HG02970 (cell line): Measurements from ENCODE around the gene BUD23.
"Not testable (repeated sequence)": the region's sequence is repeated elsewhere in the genome, so short reads cannot be mapped to it uniquely, and the experiment has no call there.

Source experiments
- ATAC-seq: cut with Tn5 transposase; IDR thresholded peaks from one replicate; pipeline ENCODE4 v1.9.1; 2021; ENCODE audit warnings: mild to moderate bottlenecking, moderate library complexity, moderate number of reproducible peaks; ENCODE audit not compliant: unreplicated experiment, low FRiP score

BUD23 gene

DNA sequence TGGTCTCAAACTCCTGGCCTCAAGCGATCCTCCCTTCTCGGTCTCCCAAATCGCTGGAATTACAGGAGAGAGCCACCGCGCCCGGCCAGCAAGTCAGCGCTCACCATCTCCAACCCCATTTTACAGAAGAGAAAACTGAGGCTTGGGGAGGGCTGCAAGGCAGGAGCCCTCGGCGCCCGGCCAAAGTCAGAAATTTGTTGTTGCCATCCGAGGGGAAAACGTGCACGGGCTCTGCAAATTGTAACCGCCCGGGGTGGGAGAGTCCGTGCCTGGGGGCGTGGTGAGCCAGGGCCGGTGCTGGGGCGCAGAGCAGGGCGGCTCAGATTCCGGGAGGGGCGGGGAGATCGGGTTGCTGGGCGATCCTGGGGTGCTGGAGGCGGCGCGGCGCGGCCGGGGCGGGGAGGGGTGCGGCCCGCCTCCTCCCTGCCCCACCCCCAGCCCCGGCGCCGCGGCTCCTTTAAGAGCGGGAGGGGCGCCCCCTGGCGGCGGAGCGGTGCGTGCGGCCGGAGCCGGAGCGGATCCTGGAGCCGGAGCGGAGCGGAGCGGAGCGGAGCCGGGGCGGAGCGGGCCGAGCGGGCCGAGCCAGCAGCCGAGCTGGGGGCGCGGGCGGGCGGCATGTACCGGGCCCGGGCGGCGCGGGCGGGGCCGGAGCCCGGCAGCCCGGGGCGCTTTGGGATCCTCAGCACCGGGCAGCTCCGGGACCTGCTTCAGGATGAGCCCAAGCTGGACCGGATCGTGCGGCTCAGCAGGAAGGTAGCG, 15.9 kb upstream of the BUD23 start, which contains the start of gene VPS37D:
Gene VPS37D, plus strand, starts transcription at position 488 of the 759 bp plus-strand sequence. Its CDS starts 128 bp downstream, at position 616.
- ATAC-seq: peak; percentile 80

DNA sequence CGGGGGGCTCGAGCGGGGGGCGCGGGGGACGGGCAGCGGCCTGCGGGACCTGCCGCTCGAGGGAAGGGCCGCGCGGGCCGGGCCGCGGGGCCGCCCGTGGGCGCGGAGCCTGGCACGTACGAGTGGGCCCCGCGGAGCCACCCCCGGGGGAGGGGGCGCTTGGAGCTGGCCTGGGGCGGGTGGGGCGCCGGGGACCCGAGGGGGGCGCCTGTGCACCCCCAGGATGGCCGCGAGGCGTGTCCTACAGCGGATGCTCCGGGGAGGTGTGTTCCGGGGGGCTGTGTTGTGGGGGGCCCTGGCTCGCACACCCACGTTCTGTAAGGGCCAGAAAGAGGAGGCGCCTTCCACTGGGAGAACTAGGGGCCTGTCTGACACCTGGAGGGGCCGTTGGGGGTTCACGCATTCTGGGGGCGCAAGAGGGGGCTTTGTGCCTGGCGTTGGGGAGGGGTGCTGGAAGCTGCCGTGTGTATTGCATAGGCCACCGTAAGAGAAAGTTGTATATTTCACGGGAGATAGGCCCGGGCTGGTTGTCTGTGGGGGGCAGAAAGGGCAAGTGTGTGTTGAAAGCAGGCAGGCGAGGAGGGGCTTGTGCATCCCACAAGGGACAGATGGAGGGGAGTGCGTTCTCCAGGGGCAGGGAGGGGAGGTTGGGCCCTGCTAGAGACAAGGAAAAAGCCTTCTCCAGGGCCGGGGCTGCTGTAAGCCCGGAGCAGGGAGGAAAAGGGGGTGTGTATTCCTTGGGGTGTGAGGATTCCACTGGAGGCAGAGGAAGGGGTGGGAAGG, 15.1 kb upstream of the BUD23 start:
- no peak for ATAC-seq

DNA sequence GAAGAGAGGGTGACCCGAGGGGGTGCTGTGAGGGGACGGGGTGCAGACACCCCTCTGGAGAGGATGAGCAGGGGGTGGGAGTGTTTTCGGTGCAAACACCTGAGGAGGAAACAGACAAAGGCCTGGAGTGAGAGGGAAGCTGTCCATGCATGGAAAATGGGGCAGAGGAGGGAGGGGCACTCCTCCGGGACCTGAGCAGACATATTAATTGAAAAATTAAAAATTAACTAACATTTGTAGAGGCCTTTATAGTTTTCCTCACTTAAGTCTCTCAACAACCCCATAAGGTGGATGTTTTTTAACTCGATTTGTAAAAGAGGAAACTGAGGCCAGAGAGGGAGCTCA, 14.5 kb upstream of the BUD23 start:
- ATAC-seq: no peak

DNA sequence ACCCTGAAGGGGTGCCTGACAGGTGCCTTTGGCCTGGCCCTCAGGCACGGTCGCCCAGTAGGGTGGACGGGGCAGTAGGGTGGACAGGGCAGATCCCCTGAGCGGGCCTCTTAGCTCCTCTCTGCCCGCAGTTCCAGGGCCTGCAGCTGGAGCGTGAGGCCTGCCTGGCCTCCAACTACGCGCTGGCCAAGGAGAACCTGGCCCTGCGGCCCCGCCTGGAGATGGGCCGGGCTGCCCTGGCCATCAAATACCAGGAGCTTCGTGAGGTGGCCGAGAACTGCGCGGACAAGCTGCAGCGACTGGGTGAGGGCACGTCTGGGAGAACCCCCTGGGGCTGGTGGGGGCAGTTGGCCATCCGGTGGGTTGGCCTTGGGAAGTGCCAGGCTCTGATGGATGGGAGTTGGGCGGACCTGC, 14.1 kb upstream of the BUD23 start:
- no peak for ATAC-seq

DNA sequence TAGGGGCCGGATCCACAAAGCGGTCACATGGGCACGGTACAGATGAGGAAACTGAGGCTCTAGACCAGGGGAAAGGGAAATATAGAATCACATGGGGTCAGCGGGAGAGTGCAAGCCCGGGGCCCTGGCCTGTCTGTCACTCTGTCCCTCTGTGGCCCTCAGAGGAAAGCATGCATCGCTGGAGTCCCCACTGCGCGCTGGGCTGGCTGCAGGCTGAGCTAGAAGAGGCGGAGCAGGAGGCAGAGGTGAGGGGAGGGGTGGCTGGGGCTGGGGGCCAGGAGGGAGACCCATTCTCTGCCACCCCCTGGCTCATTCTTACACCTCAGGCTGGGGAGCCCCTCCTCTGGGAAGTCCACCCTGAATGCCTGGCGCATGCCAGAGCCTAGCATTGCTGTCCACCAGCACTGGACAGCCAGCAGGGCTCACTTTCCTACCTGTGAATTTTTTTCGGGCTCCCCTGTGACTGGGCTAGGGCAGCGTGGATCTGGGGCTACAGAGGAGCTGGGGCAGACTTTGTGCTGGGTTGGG, 13.5 kb upstream of the BUD23 start:
- no peak for ATAC-seq

DNA sequence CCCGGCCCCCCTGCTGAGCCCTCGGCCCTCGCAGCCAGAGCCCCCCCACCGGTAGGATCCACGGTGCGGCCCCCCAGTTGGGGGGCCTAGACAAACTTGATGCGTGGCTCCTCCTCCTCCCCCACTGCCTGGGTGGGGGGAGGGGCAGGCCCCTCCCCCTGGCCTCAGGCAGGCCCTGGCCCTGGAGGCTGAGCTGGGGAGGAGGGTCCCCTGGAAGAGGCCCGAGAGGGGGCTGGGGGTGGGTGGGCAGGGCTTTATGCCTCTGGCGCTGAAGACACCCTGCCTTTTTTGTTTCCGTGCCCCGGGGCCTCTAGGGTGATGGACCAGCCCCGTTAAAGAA, 12.1 kb upstream of the BUD23 start:
- no peak for ATAC-seq

DNA sequence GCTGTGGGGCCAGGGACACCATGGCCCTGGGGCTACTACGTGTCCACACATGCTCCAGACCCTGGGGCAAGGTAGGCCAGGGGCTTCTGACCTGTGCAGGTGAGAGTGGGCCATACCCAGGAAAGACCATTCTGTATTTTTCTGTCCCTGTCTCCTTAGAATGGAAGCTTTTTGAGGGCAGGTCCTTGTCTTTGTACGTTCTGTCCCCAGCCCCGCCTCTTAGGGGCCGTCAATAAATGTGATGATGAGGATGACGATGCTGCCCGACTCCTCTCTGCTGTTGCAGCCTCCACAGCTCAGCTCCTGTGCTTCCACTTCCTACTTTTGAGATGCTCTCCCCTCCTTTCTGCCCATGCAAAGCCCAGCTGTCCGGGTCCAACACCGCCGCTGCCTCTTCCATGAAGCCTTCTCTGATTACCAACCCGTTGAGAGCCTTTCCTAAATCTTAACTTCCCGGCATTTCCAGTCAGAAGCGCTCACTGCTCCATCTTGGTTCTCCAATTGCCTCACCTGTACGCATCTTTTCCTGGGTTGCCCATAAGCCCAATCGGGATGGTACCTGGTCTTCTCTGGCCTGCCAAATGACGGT, 11.4 kb upstream of the BUD23 start:
- no peak for ATAC-seq

DNA sequence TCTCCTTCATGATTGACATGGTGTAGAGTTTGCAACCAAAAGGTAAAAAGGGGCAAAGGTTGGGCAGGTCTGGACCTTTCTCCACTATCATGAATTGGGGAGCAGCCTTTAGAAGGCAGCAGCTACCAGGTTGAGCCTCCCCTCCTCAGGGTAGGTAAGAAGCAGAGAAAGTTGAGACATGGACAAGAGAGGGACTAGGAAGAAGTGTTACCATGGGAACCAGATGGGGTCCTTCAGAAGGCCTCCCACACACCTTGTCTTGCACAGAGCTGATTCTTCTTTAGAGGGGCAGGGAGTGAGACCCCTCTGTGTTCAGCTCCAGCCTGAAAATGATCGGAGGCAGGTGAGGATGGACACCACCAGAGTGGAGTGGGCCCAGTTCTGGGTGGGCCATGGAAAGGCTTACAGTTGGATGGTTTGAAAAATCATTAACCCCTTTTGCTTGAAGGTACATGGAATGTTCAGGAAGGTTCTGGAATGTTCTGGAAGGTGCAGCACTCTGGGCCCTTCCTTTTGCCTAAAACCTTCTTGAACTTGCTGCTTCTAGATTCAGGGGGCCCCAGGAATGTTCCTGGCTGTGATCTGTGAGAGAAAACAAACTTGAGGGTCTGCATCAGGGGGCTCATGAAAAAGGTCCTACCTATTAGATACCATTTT, 8.8 kb upstream of the BUD23 start:
- ATAC-seq: no peak

DNA sequence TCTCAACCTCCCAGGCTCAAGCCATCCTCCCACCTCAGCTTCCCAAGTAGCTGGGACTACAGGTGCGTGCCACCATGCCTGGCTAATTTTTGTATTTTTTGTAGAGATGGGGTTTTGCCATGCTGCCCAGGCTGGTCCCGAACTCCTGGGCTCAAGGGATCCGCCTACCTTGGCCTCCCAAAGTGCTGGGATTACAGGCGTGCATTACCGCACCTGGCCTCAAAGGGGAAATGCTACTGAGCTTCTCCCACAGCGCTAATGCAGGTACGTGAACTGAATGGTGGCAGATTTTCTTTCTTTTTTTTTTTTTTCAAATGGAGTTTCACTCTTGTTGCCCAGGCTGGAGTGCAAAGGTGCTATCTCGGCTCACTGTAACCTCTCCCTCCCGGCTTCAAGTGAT, 7.3 kb upstream of the BUD23 start:
- not testable (repeated sequence) for ATAC-seq

DNA sequence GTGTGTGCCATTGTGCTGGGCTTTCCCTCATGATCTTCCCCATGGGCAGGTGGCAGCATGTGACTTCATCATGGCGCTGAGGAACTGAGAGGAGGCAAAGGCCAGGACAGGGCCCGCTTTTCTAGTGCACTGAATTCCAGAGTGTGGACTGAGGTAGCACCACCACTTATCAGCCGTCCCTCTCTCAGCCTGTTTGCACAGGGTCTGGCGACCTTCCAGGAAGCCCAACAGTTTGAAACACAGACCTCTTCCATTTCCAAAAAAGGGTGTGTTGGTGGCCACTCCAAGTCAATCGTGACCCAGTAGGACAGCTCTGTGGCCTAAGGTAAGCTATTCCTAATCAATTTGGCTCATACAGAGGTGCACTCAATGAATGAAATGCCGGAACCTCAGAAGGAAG, 4.5 kb upstream of the BUD23 start:
- ATAC-seq: no peak

DNA sequence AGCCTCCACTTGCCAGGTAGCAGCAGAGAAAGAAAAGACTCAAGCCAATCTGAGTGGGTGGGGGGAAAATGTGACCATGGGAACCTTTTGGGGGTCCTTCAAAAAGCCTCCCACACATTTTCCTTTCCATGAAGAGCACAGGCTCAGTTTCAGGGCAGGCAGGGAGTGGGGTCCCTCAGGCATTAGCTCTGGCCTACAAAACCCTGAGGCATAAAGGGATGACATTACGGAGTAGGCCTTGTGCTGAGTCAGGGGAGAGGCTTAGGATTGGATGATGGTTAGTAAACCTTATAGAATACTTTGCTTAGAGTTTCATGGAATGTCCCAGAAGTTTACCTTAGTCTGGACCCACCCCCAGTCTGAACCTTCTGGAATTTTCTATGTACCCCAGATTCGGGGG, 3.7 kb upstream of the BUD23 start:
- no peak for ATAC-seq

DNA sequence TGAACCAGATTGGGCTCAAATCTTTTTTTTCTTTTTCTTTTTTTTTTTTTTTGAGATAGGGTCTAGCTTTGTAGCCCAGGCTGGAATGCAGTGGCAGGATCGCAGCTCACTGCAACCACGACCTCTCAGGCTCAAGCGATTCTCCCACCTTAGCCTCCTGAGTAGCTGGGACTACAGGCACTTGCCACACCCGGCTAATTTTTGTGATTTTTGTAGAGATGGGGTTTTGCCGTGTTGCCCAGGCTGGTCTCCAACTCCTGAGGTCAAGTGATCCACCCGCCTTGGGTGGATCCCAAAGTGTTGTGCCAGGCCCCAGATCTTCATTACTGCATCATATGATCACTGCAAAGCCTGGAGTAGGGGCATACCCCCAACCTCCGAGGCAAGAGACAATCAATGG, 2.9 kb upstream of the BUD23 start:
- no peak for ATAC-seq

DNA sequence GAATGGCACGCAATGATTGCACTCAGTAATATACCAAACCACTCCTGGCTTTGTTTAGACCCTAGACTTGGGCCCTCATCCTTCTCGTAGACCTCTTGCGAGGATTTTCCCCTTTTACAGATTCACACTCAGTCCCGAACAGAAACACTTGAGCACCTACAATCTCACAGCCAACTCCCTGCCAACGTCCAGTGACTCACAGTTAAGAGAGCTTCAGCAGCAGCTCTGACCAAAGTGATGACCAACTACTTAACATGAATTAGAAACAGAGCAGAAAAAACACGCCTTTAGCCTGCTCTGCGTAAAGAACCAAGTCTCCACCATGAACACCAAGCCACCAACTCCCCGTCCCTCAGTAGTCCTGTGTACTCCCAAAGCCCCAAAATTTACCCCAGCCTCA, 2.4 kb upstream of the BUD23 start:
- ATAC-seq: no peak

DNA sequence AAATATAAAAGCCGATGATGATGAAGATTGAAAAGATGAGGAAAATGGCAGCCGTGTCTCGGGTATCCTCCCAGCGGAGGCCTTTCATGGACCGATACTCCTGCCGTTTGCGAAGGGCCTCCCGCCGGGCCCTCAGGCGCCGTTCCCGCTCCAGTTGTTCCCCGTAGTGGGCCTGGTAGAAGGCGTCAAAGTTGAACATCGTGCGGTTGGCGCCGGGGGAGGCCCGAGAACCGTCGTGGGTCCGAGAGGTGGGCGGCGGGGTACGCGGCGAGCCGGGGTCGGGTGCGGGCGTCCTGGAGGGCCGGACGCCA, 697 bp upstream of the BUD23 start:
- ATAC-seq: no peak

DNA sequence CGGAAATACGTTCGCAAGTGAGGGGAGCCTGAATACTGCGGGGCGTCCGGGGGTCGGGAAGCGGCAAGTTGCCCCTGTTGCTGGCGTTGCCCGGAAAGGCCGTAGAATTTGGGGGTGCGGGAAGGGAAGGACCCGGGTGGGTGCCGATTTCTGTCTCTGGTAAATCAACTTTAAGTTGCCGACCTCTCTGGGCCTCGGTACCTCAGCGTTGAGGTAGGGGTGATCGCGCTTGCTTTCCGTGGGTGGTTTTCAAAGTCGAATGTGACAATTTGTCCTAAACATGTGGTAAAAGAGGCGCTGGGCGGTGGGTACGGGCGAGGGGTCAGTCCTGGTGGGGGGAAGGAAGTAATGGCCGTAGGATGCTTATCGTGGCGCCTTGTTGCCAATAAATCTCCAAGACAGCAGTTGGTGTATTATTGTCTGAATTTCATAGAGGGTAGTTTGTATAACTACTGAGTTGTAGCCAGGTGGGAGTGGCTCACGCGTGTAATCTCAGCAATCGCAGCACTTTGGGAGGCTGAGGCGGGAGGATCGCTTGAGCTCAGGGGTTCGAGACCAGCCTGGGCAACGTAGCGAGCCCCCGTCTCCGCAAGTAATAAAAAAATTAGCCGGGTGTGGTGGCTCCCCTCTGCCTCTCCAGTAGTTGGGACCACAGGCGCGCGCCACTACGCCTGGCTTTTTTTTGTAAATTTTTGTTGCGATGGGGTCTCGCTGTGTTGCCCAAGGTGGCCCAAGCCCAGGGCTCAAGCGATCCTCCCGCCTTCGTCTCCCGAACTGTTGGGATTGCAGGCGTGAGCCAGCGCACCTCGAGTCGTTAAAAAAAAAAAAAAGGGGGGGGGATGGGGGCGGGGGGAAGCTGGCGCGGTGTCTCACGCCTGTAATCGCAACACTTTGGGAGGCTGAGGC, 644 bp downstream of the BUD23 start:
- no peak for ATAC-seq

DNA sequence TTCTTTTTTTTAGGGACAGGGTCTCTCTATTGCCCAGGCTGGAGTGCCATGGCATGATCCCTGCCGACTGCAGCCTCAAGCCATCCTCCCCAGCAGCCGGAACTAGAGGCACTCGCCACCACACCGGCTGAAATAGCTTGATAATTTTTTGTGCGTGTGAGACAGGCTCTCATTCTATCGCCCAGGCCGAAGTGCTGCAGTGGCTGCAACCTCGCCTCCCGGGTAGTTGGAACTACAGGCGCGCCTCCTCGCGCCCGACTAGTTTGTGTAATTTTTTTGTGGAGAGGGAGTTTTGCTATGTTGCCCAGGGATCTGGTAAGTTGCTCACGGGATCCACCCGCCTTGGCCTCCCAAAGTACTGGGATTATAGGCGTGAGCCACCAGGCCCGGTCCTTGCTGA, 1.9 kb downstream of the BUD23 start:
- no peak for ATAC-seq

DNA sequence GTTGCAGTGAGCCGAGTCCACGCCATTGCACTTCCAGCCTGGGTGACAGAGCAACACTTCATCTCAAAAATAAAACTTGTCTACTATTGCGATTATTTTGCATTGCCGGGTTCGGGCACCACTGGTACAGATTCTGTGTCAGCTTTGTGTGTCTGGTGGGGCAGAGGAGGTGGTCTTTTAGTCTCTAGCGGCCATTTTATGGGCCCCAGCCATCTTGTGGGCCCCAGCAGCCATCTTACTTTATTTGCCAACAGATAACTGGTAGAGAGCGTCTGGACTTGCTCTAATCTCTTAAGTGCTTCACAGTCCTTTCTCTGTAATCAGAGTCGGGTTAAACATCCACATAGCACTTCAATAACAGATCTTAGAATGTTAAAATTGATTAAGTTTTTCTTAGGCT, 4.9 kb downstream of the BUD23 start:
- no peak for ATAC-seq

DNA sequence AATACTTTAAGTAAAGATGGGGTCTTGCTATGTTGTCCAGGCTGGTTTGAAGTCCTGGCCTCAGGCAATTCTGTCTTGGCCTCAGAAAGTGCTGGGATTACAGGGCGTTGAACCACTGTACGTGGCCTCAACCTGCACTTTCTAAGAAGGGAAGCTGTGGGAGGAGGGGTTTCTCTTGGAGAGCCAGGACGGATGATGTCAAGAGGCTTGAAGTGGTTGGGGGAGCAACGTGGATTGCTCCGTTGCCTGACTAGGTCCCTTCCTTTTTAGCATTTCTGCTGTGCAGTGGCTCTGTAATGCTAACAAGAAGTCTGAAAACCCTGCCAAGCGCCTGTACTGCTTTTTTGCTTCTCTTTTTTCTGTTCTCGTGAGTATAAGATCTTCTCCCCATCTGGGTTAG, 7.2 kb downstream of the BUD23 start:
- no peak for ATAC-seq

DNA sequence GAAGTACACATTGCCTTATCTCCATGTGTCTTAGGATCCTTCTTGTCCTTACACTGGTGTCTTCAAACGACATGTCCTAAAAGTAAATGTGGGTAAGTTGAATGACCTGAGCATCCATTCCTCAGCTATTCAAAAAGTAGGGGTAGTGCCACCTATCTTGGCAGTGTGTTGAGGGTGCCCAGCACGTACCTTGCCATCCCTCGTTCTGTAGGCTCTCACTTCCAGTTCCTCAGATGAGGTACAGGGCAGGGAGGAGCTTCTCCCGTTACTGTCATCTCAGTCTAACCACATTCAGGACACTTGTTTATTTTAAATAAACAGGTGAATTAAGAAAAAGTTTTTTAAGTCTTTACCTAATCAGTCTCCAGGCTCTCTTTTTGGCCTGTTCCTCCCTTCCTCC, 13.0 kb downstream of the BUD23 start:
- ATAC-seq: no peak

DNA sequence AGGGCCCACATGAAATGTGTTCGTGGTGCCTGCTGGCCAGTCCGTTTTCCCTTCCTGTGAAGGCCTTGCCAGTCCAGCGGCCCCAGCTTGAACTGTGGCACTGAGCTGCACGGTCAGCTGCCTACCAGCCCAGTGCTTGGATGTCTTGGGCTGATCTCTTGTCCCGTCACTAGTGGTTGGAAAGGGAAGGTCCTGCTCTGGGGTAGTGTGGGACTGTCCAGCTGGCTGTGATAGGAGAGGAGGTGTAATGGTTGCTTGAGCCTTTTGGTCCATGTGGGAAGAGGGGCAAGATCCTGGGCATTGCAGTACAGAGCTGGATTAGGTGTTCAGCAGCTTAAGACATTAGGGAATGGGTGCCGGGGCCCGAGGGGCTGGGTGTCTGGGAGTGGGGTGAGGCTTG, 15.0 kb downstream of the BUD23 start:
- no peak for ATAC-seq
